Erythroblast (primary cell): ENCODE measurements around the gene NME1.

ENCODE experiments used
- GATA1 ChIP-seq: IDR thresholded peaks from 2 replicates; pipeline ENCODE4 v1.6.1; 2011; ENCODE audit warnings: low read depth, mild to moderate bottlenecking, control low read depth, low read length, moderate library complexity
- POLR2A ChIP-seq: IDR thresholded peaks from 2 replicates; pipeline ENCODE4 v1.6.1; 2011; ENCODE audit warnings: mild to moderate bottlenecking, low read length

DNA sequence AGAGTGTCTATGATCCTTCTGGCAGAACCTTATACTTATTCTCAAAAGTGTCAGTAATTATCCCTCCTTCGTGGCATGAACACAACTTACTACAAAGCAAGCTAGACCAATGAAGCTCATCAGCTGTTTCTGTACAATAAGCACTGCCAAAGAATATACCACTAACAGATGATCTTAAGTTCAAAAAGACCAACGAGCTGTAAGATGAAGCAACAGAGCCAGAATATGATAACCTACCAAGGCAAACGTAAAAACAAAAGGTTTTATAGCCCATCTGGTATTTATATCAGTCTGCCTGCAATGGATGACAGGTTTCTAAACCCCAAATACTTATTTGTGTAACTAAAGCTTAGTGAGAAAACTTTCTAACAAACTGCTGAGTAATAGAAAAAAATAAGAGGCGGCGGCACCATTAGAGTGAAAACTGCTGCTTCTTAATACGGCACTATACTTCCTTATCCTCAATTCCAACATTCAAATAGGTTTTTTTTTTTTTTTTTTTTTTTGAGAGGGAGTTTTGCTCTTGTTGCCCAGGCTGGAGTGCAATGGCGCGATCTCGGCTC lies 35.0 kb downstream of the NME1 start:
- no peak for TF ChIP-seq POLR2A
- no peak for TF ChIP-seq GATA1
